HG03378 (cell line): ENCODE results near the gene ELOVL3.
A peak's percentile ranks its signal among the peaks of the same experiment; 100 is the strongest.
"Not testable (repeated sequence)": the region's sequence is repeated elsewhere in the genome, so short reads cannot be mapped to it uniquely, and the experiment has no call there.

Source experiments
- ATAC-seq: cut with Tn5 transposase; IDR thresholded peaks from one replicate; pipeline ENCODE4 v1.9.1; 2021; ENCODE audit warnings: mild to moderate bottlenecking, moderate library complexity; ENCODE audit not compliant: unreplicated experiment

ELOVL3 gene

GRCh38 chr10:102225646-102226541, at the start of gene ELOVL3:
Gene ELOVL3 (plus strand): TSS chr10:102226299. CDS start chr10:102226549, 250 bp downstream.
- ATAC-seq = peak; percentile 77

GRCh38 chr10:102184606-102185005, 41.5 kb upstream of the ELOVL3 start:
- ATAC-seq = no peak

GRCh38 chr10:102185272-102185671, 40.8 kb upstream of the ELOVL3 start:
- ATAC-seq = no peak

GRCh38 chr10:102185811-102186527, 40.1 kb upstream of the ELOVL3 start:
- no peak for ATAC-seq

- no peak for ATAC-seq
Measured at GRCh38 chr10:102188298-102188940, 37.7 kb upstream of the ELOVL3 start.

GRCh38 chr10:102188941-102189898, 36.9 kb upstream of the ELOVL3 start:
- ATAC-seq = not testable (repeated sequence)

- ATAC-seq = no peak
Measured at GRCh38 chr10:102191956-102192355, 34.1 kb upstream of the ELOVL3 start.

- ATAC-seq = no peak
Measured at GRCh38 chr10:102195296-102195870, 30.7 kb upstream of the ELOVL3 start.

- no peak for ATAC-seq
Measured at GRCh38 chr10:102196893-102197292, 29.2 kb upstream of the ELOVL3 start.

- no peak for ATAC-seq
Measured at GRCh38 chr10:102198027-102198426, 28.1 kb upstream of the ELOVL3 start.

- no peak for ATAC-seq
Measured at GRCh38 chr10:102200751-102201640, 25.1 kb upstream of the ELOVL3 start.

- no peak for ATAC-seq
Measured at GRCh38 chr10:102202386-102202785, 23.7 kb upstream of the ELOVL3 start.

GRCh38 chr10:102208311-102209035, 17.6 kb upstream of the ELOVL3 start:
- no peak for ATAC-seq

GRCh38 chr10:102211615-102212299, 14.3 kb upstream of the ELOVL3 start:
- ATAC-seq = no peak

GRCh38 chr10:102213599-102213998, 12.5 kb upstream of the ELOVL3 start:
- ATAC-seq = not testable (repeated sequence)

GRCh38 chr10:102219370-102219769, 6.7 kb upstream of the ELOVL3 start:
- no peak for ATAC-seq

- ATAC-seq = no peak
Measured at GRCh38 chr10:102220612-102221011, 5.5 kb upstream of the ELOVL3 start.

- ATAC-seq = no peak
Measured at GRCh38 chr10:102222797-102223196, 3.3 kb upstream of the ELOVL3 start.
